ENCODE measurements around the gene SLC35F5. TPM values are rescaled to one million over a fixed set of nuclear protein-coding genes. Genes with fewer than 3 reads are reported as not detected.
A peak's percentile ranks its signal among the peaks of the same experiment; 100 is the strongest.
"Not testable (repeated sequence)": the region's sequence is repeated elsewhere in the genome, so short reads cannot be mapped to it uniquely, and the experiment has no call there.

SLC35F5 gene
- total RNA-seq, 4 donors from 2014 or later: 152 to 320 (median 177) TPM

DNA sequence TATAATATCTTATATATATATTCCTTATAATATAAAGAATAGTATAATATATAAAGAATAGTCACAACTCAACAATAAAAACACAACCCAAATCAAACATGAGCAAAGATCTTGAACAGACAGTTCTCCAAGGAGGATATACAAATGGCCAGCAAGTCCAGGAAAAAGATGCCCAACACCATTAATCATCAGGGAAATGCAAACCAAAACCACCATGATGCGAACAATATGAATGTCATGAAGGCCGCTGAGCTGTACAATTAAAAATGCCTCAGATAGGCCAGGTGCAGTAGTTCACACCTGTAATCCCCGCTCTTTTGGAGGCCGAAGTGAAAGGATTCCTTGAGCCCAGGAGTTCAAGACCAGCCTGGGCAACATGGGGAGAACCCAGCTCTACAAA lies 58.9 kb downstream of the SLC35F5 start:
- no peaks in the 10 kb centered on the region for H3K36me3 ChIP-seq
- peaks cover 10 to 12% of the 10 kb centered on the region in 2 donors for H3K4me1 ChIP-seq
- no peak for DNase-seq
- no peak overlapping the region for H3K27ac ChIP-seq
- intact Hi-C loops (cut with DNase I): no loop called here
- no peak overlapping the region for H3K4me3 ChIP-seq (replicated peaks in 1 of 3)
- no peak for TF ChIP-seq POLR2A (IDR thresholded peaks at IDR 0.05)
- TF ChIP-seq CTCF (IDR thresholded peaks at IDR 0.05): no peak
- no peaks in the 10 kb centered on the region for H3K9me3 ChIP-seq
- H3K27me3 ChIP-seq: no peaks in the 10 kb centered on the region
- 95 to 97% methylated on average over 4 of the region's 4 CpGs for WGBS, 2 donors

DNA sequence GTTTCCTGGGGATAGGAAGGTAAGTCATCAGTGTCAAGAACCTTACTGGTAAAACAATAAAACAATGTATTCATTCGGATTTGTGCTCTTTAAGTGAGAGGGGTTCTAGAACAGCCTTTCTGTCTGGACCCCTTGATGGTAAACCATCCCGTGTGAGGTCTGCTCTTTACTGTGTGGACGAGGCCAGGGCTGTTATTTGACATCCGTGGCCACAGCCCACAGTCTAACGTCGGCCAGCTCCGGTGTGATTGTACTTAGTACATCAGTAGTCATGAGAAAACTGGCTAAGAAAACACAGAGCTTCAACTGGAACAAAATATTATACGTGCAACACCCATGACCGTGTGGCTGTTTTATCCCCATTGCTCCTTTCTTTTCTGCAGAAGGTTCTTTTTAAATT lies 62.0 kb downstream of the SLC35F5 start:
- H3K4me1 ChIP-seq: peaks cover 10 to 12% of the 10 kb centered on the region in 2 donors
- H3K36me3 ChIP-seq: no peaks in the 10 kb centered on the region
- intact Hi-C loops (cut with DNase I): no loop called here
- no peaks in the 10 kb centered on the region for H3K27me3 ChIP-seq
- TF ChIP-seq POLR2A (IDR thresholded peaks at IDR 0.05) (peak in 1 of 2 donors; percentile 47), CTCF (IDR thresholded peaks at IDR 0.05) (no peak)
- no peaks in the 10 kb centered on the region for H3K9me3 ChIP-seq
- no peak overlapping the region for H3K4me3 ChIP-seq (replicated peaks in 1 of 3)
- H3K27ac ChIP-seq: peak overlapping the region; percentile 28 to 82 (median 69)
- WGBS, 2 donors: 27 to 29% methylated on average over 9 of the region's 9 CpGs
- DNase-seq: peak; percentile 64 to 80

- no peaks in the 10 kb centered on the region for H3K36me3 ChIP-seq
- no peak for DNase-seq
- no peaks in the 10 kb centered on the region for H3K9me3 ChIP-seq
- 82 to 87% methylated on average over 3 of the region's 3 CpGs for WGBS, 2 donors
- no peak overlapping the region for H3K4me3 ChIP-seq (replicated peaks in 1 of 3)
- intact Hi-C loops (cut with DNase I): no loop called here
- peak overlapping the region in 1 of 3 donors; percentile 82 for H3K27ac ChIP-seq
- TF ChIP-seq CTCF (IDR thresholded peaks at IDR 0.05) (no peak), POLR2A (IDR thresholded peaks at IDR 0.05) (no peak)
- peaks cover 10 to 12% of the 10 kb centered on the region in 2 donors for H3K4me1 ChIP-seq
- no peaks in the 10 kb centered on the region for H3K27me3 ChIP-seq
Observed at GRCh38 chr2:113692698-113693428, 63.6 kb downstream of the SLC35F5 start.

- H3K4me3 ChIP-seq (replicated peaks in 1 of 3); DNase-seq; H3K9me3 ChIP-seq; H3K36me3 ChIP-seq; intact Hi-C loops (cut with DNase I); H3K27me3 ChIP-seq; H3K27ac ChIP-seq: not testable (repeated sequence)
- 69 to 70% methylated on average over 3 of the region's 3 CpGs for WGBS, 2 donors
- peaks cover 10 to 12% of the 10 kb centered on the region in 2 donors for H3K4me1 ChIP-seq
Observed at GRCh38 chr2:113690871-113691270, 65.6 kb downstream of the SLC35F5 start.

GRCh38 chr2:113686537-113686936 lies 69.9 kb downstream of the SLC35F5 start:
- H3K9me3 ChIP-seq: no peaks in the 10 kb centered on the region
- H3K36me3 ChIP-seq: no peaks in the 10 kb centered on the region
- no peak overlapping the region for H3K27ac ChIP-seq
- WGBS, 2 donors: 91 to 100% methylated on average over 2 of the region's 2 CpGs
- no peak for DNase-seq
- TF ChIP-seq POLR2A (IDR thresholded peaks at IDR 0.05) (no peak), CTCF (IDR thresholded peaks at IDR 0.05) (no peak)
- intact Hi-C loops (cut with DNase I): no loop called here
- no peaks in the 10 kb centered on the region for H3K27me3 ChIP-seq
- H3K4me1 ChIP-seq: no peaks in the 10 kb centered on the region
- H3K4me3 ChIP-seq (replicated peaks in 1 of 3): no peak overlapping the region

Measured in thyroid gland (tissue), 4 donors.